SK-N-SH treated with all-trans-retinoic acid at 6 μM for 48 hours (cell line): Measurements from ENCODE around the gene DYRK2.

ENCODE experiments used
- ATAC-seq: fragments of 200-7000 bp; cut with Tn5 transposase; 3 replicates; pipeline ENCODE4 v1.9.1; 2020; ENCODE audit warnings: mild to moderate bottlenecking, moderate library complexity
- ARNTL ChIP-seq: fragments of 450-650 bp; formaldehyde crosslinking; IDR thresholded peaks from 2 replicates; pipeline ENCODE4 v1.5.0; 2020; ENCODE audit warnings: low read depth, mild to moderate bottlenecking, moderate library complexity, borderline replicate concordance
- BACH2 ChIP-seq: fragments of 250-450 bp; sonication (Bioruptor Pico); IDR thresholded peaks from 2 replicates; pipeline ENCODE4 v1.9.0; 2021; ENCODE audit warnings: mild to moderate bottlenecking, borderline replicate concordance
- ESRRG ChIP-seq: fragments of 250-450 bp; sonication (Bioruptor Pico); IDR thresholded peaks from 2 replicates; pipeline ENCODE4 v1.6.1; 2021; ENCODE audit warnings: mild to moderate bottlenecking
- GLIS3 ChIP-seq: fragments of 250-450 bp; sonication (Bioruptor Pico); IDR thresholded peaks from 2 replicates; pipeline ENCODE4 v1.5.0; 2020; ENCODE audit warnings: mild to moderate bottlenecking, moderate library complexity
- ISL1 ChIP-seq: fragments of 250-450 bp; sonication (Bioruptor Pico); IDR thresholded peaks from 2 replicates; pipeline ENCODE4 v2.1.2; 2022; ENCODE audit warnings: mild to moderate bottlenecking, moderate library complexity
- OSR1 ChIP-seq: fragments of 250-450 bp; sonication (Bioruptor Pico); IDR thresholded peaks from 2 replicates; pipeline ENCODE4 v1.8.0; 2022; ENCODE audit warnings: moderate library complexity, mild to moderate bottlenecking, inconsistent platforms
- PPARA ChIP-seq: fragments of 250-450 bp; sonication (Bioruptor Pico); IDR thresholded peaks from 2 replicates; pipeline ENCODE4 v1.5.0; 2020; ENCODE audit warnings: mild to moderate bottlenecking, borderline replicate concordance
- RARB ChIP-seq: fragments of 250-450 bp; sonication (Bioruptor Pico); IDR thresholded peaks from 2 replicates; pipeline ENCODE4 v1.8.0; 2021; ENCODE audit warnings: mild to moderate bottlenecking, moderate library complexity
- SNAI2 ChIP-seq: fragments of 250-450 bp; sonication (Bioruptor Pico); IDR thresholded peaks from 2 replicates; pipeline ENCODE4 v1.5.0; 2020; ENCODE audit warnings: mild to moderate bottlenecking, moderate library complexity
- TCF4 ChIP-seq: fragments of 250-450 bp; sonication (Bioruptor Pico); IDR thresholded peaks from 2 replicates; pipeline ENCODE4 v1.8.0; 2021; ENCODE audit warnings: mild to moderate bottlenecking, moderate library complexity, borderline replicate concordance
- TOX ChIP-seq: fragments of 250-450 bp; sonication (Bioruptor Pico); IDR thresholded peaks from 2 replicates; pipeline ENCODE4 v1.8.0; 2021; ENCODE audit warnings: mild to moderate bottlenecking, moderate library complexity, borderline replicate concordance
- ZC3H10 ChIP-seq: fragments of 250-450 bp; sonication (Bioruptor Pico); IDR thresholded peaks from 2 replicates; pipeline ENCODE4 v1.5.1; 2021; ENCODE audit warnings: mild to moderate bottlenecking, moderate library complexity
- ZFP3 ChIP-seq: fragments of 250-450 bp; sonication (Bioruptor Pico); IDR thresholded peaks from 2 replicates; pipeline ENCODE4 v1.5.0; 2020; ENCODE audit warnings: mild to moderate bottlenecking, moderate library complexity
- ZFP30 ChIP-seq: fragments of 450-650 bp; formaldehyde crosslinking; IDR thresholded peaks from 2 replicates; pipeline ENCODE4 v1.5.0; 2022; ENCODE audit warnings: mild to moderate bottlenecking, moderate library complexity
- ZNF565 ChIP-seq: fragments of 450-650 bp; formaldehyde crosslinking; conservative IDR thresholded peaks from 2 replicates; pipeline ENCODE4 v1.5.0; 2020; ENCODE audit warnings: low read depth, mild to moderate bottlenecking, moderate library complexity
- ZNF70 ChIP-seq: fragments of 450-650 bp; formaldehyde crosslinking; IDR thresholded peaks from 2 replicates; pipeline ENCODE4 v1.5.0; 2020; ENCODE audit warnings: mild to moderate bottlenecking, moderate library complexity
- ZNF8 ChIP-seq: fragments of 450-650 bp; formaldehyde crosslinking; IDR thresholded peaks from 2 replicates; pipeline ENCODE4 v1.5.0; 2020; ENCODE audit warnings: mild to moderate bottlenecking, moderate library complexity
- TF ChIP-seq, protein P1 (sequence below): fragments of 250-450 bp; sonication (Bioruptor Pico); IDR thresholded peaks from 2 replicates; pipeline ENCODE4 v1.5.0; 2020; ENCODE audit warnings: mild to moderate bottlenecking, moderate library complexity
- TF ChIP-seq, protein P2 (sequence below): fragments of 250-450 bp; sonication (Bioruptor Pico); IDR thresholded peaks from 2 replicates; pipeline ENCODE4 v1.5.1; 2020; ENCODE audit warnings: low read depth, mild to moderate bottlenecking, moderate library complexity
- TF ChIP-seq, protein P3 (sequence below): fragments of 250-450 bp; sonication (Bioruptor Pico); IDR thresholded peaks from 2 replicates; pipeline ENCODE4 v1.8.0; 2021; ENCODE audit warnings: low read depth, mild to moderate bottlenecking, moderate library complexity, borderline replicate concordance
- TF ChIP-seq, protein P4 (sequence below): fragments of 250-450 bp; sonication (Bioruptor Pico); IDR thresholded peaks from 2 replicates; pipeline ENCODE4 v1.5.1; 2021; ENCODE audit warnings: mild to moderate bottlenecking, moderate library complexity

Gene DYRK2

GRCh38 chr12:67623259-67623658, 25.3 kb upstream of the DYRK2 start:
- no peak for ATAC-seq
- TF ChIP-seq PPARA (CRISPR knock-in tag) (no peak), ARNTL (CRISPR knock-in tag) (no peak), ZFP30 (CRISPR knock-in tag) (no peak), ZFP3 (no peak), ZNF70 (no peak), TCF4 (no peak), OSR1 (CRISPR knock-in tag) (no peak), BACH2 (CRISPR knock-in tag) (no peak), ESRRG (no peak), ISL1 (CRISPR knock-in tag) (no peak), TOX (CRISPR knock-in tag) (no peak), SNAI2 (no peak), RARB (CRISPR knock-in tag) (no peak)
- TF ChIP-seq, protein P1, sequence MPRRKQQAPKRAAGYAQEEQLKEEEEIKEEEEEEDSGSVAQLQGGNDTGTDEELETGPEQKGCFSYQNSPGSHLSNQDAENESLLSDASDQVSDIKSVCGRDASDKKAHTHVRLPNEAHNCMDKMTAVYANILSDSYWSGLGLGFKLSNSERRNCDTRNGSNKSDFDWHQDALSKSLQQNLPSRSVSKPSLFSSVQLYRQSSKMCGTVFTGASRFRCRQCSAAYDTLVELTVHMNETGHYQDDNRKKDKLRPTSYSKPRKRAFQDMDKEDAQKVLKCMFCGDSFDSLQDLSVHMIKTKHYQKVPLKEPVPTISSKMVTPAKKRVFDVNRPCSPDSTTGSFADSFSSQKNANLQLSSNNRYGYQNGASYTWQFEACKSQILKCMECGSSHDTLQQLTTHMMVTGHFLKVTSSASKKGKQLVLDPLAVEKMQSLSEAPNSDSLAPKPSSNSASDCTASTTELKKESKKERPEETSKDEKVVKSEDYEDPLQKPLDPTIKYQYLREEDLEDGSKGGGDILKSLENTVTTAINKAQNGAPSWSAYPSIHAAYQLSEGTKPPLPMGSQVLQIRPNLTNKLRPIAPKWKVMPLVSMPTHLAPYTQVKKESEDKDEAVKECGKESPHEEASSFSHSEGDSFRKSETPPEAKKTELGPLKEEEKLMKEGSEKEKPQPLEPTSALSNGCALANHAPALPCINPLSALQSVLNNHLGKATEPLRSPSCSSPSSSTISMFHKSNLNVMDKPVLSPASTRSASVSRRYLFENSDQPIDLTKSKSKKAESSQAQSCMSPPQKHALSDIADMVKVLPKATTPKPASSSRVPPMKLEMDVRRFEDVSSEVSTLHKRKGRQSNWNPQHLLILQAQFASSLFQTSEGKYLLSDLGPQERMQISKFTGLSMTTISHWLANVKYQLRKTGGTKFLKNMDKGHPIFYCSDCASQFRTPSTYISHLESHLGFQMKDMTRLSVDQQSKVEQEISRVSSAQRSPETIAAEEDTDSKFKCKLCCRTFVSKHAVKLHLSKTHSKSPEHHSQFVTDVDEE (CRISPR knock-in tag): no peak
- TF ChIP-seq, protein P2, sequence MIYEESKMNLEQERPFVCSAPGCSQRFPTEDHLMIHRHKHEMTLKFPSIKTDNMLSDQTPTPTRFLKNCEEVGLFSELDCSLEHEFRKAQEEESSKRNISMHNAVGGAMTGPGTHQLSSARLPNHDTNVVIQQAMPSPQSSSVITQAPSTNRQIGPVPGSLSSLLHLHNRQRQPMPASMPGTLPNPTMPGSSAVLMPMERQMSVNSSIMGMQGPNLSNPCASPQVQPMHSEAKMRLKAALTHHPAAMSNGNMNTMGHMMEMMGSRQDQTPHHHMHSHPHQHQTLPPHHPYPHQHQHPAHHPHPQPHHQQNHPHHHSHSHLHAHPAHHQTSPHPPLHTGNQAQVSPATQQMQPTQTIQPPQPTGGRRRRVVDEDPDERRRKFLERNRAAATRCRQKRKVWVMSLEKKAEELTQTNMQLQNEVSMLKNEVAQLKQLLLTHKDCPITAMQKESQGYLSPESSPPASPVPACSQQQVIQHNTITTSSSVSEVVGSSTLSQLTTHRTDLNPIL: no peak
- TF ChIP-seq, protein P3, sequence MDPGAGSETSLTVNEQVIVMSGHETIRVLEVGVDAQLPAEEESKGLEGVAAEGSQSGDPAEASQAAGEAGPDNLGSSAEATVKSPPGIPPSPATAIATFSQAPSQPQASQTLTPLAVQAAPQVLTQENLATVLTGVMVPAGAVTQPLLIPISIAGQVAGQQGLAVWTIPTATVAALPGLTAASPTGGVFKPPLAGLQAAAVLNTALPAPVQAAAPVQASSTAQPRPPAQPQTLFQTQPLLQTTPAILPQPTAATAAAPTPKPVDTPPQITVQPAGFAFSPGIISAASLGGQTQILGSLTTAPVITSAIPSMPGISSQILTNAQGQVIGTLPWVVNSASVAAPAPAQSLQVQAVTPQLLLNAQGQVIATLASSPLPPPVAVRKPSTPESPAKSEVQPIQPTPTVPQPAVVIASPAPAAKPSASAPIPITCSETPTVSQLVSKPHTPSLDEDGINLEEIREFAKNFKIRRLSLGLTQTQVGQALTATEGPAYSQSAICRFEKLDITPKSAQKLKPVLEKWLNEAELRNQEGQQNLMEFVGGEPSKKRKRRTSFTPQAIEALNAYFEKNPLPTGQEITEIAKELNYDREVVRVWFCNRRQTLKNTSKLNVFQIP (CRISPR knock-in tag): no peak
- TF ChIP-seq, protein P4, sequence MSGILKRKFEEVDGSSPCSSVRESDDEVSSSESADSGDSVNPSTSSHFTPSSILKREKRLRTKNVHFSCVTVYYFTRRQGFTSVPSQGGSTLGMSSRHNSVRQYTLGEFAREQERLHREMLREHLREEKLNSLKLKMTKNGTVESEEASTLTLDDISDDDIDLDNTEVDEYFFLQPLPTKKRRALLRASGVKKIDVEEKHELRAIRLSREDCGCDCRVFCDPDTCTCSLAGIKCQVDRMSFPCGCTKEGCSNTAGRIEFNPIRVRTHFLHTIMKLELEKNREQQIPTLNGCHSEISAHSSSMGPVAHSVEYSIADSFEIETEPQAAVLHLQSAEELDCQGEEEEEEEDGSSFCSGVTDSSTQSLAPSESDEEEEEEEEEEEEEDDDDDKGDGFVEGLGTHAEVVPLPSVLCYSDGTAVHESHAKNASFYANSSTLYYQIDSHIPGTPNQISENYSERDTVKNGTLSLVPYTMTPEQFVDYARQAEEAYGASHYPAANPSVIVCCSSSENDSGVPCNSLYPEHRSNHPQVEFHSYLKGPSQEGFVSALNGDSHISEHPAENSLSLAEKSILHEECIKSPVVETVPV (CRISPR knock-in tag): no peak

- TF ChIP-seq ZFP30 (CRISPR knock-in tag) (no peak), ESRRG (no peak), TCF4 (no peak), RARB (CRISPR knock-in tag) (no peak), ZNF8 (CRISPR knock-in tag) (no peak), ZC3H10 (CRISPR knock-in tag) (no peak), ARNTL (CRISPR knock-in tag) (no peak), TOX (CRISPR knock-in tag) (no peak), OSR1 (CRISPR knock-in tag) (no peak), BACH2 (CRISPR knock-in tag) (no peak), PPARA (CRISPR knock-in tag) (no peak), GLIS3 (CRISPR knock-in tag) (no peak), ZFP3 (no peak), ZNF565 (CRISPR knock-in tag) (no peak)
- TF ChIP-seq, protein P4 (CRISPR knock-in tag): no peak
- TF ChIP-seq, protein P3 (CRISPR knock-in tag): no peak
- TF ChIP-seq, protein P1 (CRISPR knock-in tag): no peak
- no peak for ATAC-seq
These were observed 24.2 kb upstream of the DYRK2 start for GRCh38 chr12:67624355-67624754.
